CD8-positive, alpha-beta memory T cell (primary cell): ENCODE measurements around the gene CYB5R3. TPM values are rescaled to one million over a fixed set of nuclear protein-coding genes. Genes with fewer than 3 reads are reported as not detected.
A peak's percentile ranks its signal among the peaks of the same experiment; 100 is the strongest.
"Not testable (repeated sequence)": the region's sequence is repeated elsewhere in the genome, so short reads cannot be mapped to it uniquely, and the experiment has no call there.

Source experiments
- CTCF ChIA-PET: fragments of 350-600 bp; sonication (Branson Sonifier 250); formaldehyde crosslinking; loops from one replicate; lab custom pipeline; 2021; ENCODE audit warnings: antibody characterized with exemption; lab: Charles Lee
- POLR2A ChIA-PET: fragments of 350-600 bp; sonication (Branson Sonifier 250); formaldehyde crosslinking; loops from one replicate; lab custom pipeline; 2021; ENCODE audit warnings: antibody characterized with exemption; lab: Charles Lee
- DNase-seq, 5 donors: peaks; one replicate each; pipeline versions ENCODE4 v3.0.0 to v3.0.0-alpha.2; 2020 to 2022; ENCODE audit warnings: mixed read lengths in 1 of 5
- H3K27ac ChIP-seq: one replicate; pipeline ENCODE4 v1.7.0; 2013; ENCODE audit warnings: low read depth, mild to moderate bottlenecking, low read length, moderate library complexity
- H3K27me3 ChIP-seq: 2 replicates; pipeline ENCODE4 v1.7.0; 2013; ENCODE audit warnings: low read length, mild to moderate bottlenecking; ENCODE audit not compliant: insufficient read depth, poor library complexity, severe bottlenecking
- H3K36me3 ChIP-seq: 2 replicates; pipeline ENCODE4 v1.7.0; 2013; ENCODE audit warnings: mild to moderate bottlenecking, low read length, moderate library complexity; ENCODE audit not compliant: insufficient read depth
- H3K4me1 ChIP-seq: 2 replicates; pipeline ENCODE4 v1.7.0; 2013; ENCODE audit warnings: mild to moderate bottlenecking, low read length, moderate library complexity; ENCODE audit not compliant: insufficient read depth
- H3K4me3 ChIP-seq: 2 replicates; pipeline ENCODE4 v1.7.0; 2013; ENCODE audit warnings: mild to moderate bottlenecking, low read length
- H3K9me3 ChIP-seq: 2 replicates; pipeline ENCODE4 v1.7.0; 2013; ENCODE audit warnings: mild to moderate bottlenecking, low read length
- H3K27ac Mint-ChIP-seq, 8 donors: one replicate each; pipeline ENCODE4 v1.8.0; 2020 to 2021; ENCODE audit warnings: mixed read lengths in 8 of 8, mild to moderate bottlenecking in 6 of 8, inconsistent platforms in 3 of 8, moderate library complexity in 3 of 8
- H3K27me3 Mint-ChIP-seq, 2 donors: one replicate each; pipeline ENCODE4 v1.8.0; 2020 to 2021; ENCODE audit warnings: mixed read lengths in 2 of 2, mild to moderate bottlenecking in 1 of 2, moderate library complexity in 1 of 2
- H3K36me3 Mint-ChIP-seq, 3 donors: one replicate each; pipeline ENCODE4 v1.8.0; 2020 to 2021; ENCODE audit warnings: mixed read lengths in 3 of 3, inconsistent platforms in 1 of 3, mild to moderate bottlenecking in 1 of 3
- H3K4me1 Mint-ChIP-seq, 3 donors: one replicate each; pipeline ENCODE4 v1.8.0; 2020 to 2021; ENCODE audit warnings: mixed read lengths in 3 of 3, inconsistent platforms in 1 of 3, mild to moderate bottlenecking in 1 of 3
- H3K4me3 Mint-ChIP-seq, 7 donors: one replicate each; pipeline ENCODE4 v1.8.0; 2020 to 2021; ENCODE audit warnings: mixed read lengths in 7 of 7, mild to moderate bottlenecking in 6 of 7, moderate library complexity in 4 of 7, inconsistent platforms in 2 of 7
- H3K9me3 Mint-ChIP-seq, 5 donors: one replicate each; pipeline ENCODE4 v1.8.0; 2020 to 2022; ENCODE audit warnings: mixed read lengths in 5 of 5, mild to moderate bottlenecking in 3 of 5, moderate library complexity in 2 of 5, inconsistent platforms in 1 of 5
- polyA plus RNA-seq: library from polyadenylated mRNA; unstranded; fragments of 300-500 nt; fragmentation: Illumina TruSeq; gene quantifications from one replicate; pipeline ENCODE4 v1.2.3, GENCODE V29; 2021
- total RNA-seq, 2 experiments: library from RNA; stranded (reverse); gene quantifications; one replicate each; pipeline ENCODE4 v1.2.3, GENCODE V29; 2021

The CYB5R3 gene
- total and polyA plus RNA-seq, 3 experiments from 2014 or later, result 70.9 to 105 (median 75.1) TPM

GRCh38 chr22:42575996-42576574 is 73.1 kb downstream of the CYB5R3 start:
- H3K4me3 Mint-ChIP-seq, H3K9me3 ChIP-seq, H3K27ac ChIP-seq, H3K4me3 ChIP-seq, H3K27ac Mint-ChIP-seq, H3K9me3 Mint-ChIP-seq, DNase-seq, H3K27me3 ChIP-seq, POLR2A ChIA-PET, H3K27me3 Mint-ChIP-seq, CTCF ChIA-PET, H3K4me1 ChIP-seq, H3K4me1 Mint-ChIP-seq: not testable (repeated sequence)
- peaks cover 0 to 51% (median 1%) of the 10 kb centered on the region in 3 donors for H3K36me3 Mint-ChIP-seq
- peaks cover 17% of the 10 kb centered on the region for H3K36me3 ChIP-seq

- H3K27ac ChIP-seq, H3K4me3 Mint-ChIP-seq, CTCF ChIA-PET, H3K9me3 ChIP-seq, H3K27me3 Mint-ChIP-seq, H3K4me1 Mint-ChIP-seq, H3K9me3 Mint-ChIP-seq, H3K27me3 ChIP-seq, POLR2A ChIA-PET, H3K4me1 ChIP-seq, H3K4me3 ChIP-seq, H3K27ac Mint-ChIP-seq: not testable (repeated sequence)
- peaks cover 17% of the 10 kb centered on the region for H3K36me3 ChIP-seq
- peak in 1 of 5 donors; percentile 26 for DNase-seq
- H3K36me3 Mint-ChIP-seq, result peaks cover 0 to 58% (median 1%) of the 10 kb centered on the region in 3 donors
Measured at GRCh38 chr22:42574468-42574867, 74.7 kb downstream of the CYB5R3 start.

- H3K27me3 Mint-ChIP-seq, CTCF ChIA-PET, H3K27ac Mint-ChIP-seq, H3K9me3 Mint-ChIP-seq, H3K27me3 ChIP-seq, H3K4me3 Mint-ChIP-seq, POLR2A ChIA-PET, H3K9me3 ChIP-seq, H3K4me3 ChIP-seq, H3K4me1 ChIP-seq, H3K4me1 Mint-ChIP-seq, H3K27ac ChIP-seq, DNase-seq: not testable (repeated sequence)
- H3K36me3 Mint-ChIP-seq, result peaks cover 0 to 57% (median 1%) of the 10 kb centered on the region in 3 donors
- peaks cover 17% of the 10 kb centered on the region for H3K36me3 ChIP-seq
Measured at GRCh38 chr22:42574046-42574445, 75.1 kb downstream of the CYB5R3 start.

- H3K27me3 ChIP-seq, H3K27ac Mint-ChIP-seq, H3K4me3 Mint-ChIP-seq, H3K4me1 Mint-ChIP-seq, H3K36me3 ChIP-seq, H3K9me3 Mint-ChIP-seq, DNase-seq, H3K9me3 ChIP-seq, CTCF ChIA-PET, H3K27ac ChIP-seq, H3K27me3 Mint-ChIP-seq, POLR2A ChIA-PET, H3K4me1 ChIP-seq, H3K4me3 ChIP-seq: not testable (repeated sequence)
- peaks cover 0 to 38% (median 1%) of the 10 kb centered on the region in 3 donors for H3K36me3 Mint-ChIP-seq
Measured at GRCh38 chr22:42571068-42571467, 78.1 kb downstream of the CYB5R3 start.

GRCh38 chr22:42570580-42570979 is 78.6 kb downstream of the CYB5R3 start:
- Mint-ChIP-seq H3K27ac (peak overlapping the region in 2 of 8 donors; percentile 27 to 47), H3K4me3 (peak overlapping the region in 1 of 7 donors; percentile 32), H3K36me3 (peaks cover 0 to 37% (median 1%) of the 10 kb centered on the region in 3 donors)
- DNase-seq, H3K4me1 Mint-ChIP-seq, CTCF ChIA-PET, H3K27me3 ChIP-seq, H3K4me1 ChIP-seq, H3K27me3 Mint-ChIP-seq, H3K4me3 ChIP-seq, H3K9me3 Mint-ChIP-seq, H3K27ac ChIP-seq, H3K36me3 ChIP-seq, H3K9me3 ChIP-seq, POLR2A ChIA-PET: not testable (repeated sequence)

GRCh38 chr22:42567950-42568349 is 81.2 kb downstream of the CYB5R3 start:
- H3K36me3 ChIP-seq, H3K9me3 Mint-ChIP-seq, DNase-seq, H3K4me1 Mint-ChIP-seq, CTCF ChIA-PET, H3K9me3 ChIP-seq, H3K27ac Mint-ChIP-seq, H3K27ac ChIP-seq, H3K4me1 ChIP-seq, H3K4me3 ChIP-seq, POLR2A ChIA-PET, H3K4me3 Mint-ChIP-seq, H3K27me3 ChIP-seq, H3K27me3 Mint-ChIP-seq: not testable (repeated sequence)
- peaks cover 0 to 25% (median 1%) of the 10 kb centered on the region in 3 donors for H3K36me3 Mint-ChIP-seq

Other genes with a start within 250 kb of the CYB5R3 start
- under 1 TPM; 0.16 to 0.31 TPM for gene NFAM1, start 217.0 kb downstream of the CYB5R3 start, total RNA-seq
- not detected for gene NFAM1, start 217.0 kb downstream of the CYB5R3 start, polyA plus RNA-seq
- gene RRP7A, start 129.6 kb downstream of the CYB5R3 start, total RNA-seq, result 100 to 1,000 TPM; 173 to 175 TPM
- gene RRP7A, start 129.6 kb downstream of the CYB5R3 start, polyA plus RNA-seq, result 62.5 TPM
- 1 to 10 TPM; 1.3 to 1.4 TPM for gene SERHL2, start 95.4 kb downstream of the CYB5R3 start, total RNA-seq
- 0.60 TPM for gene SERHL2, start 95.4 kb downstream of the CYB5R3 start, polyA plus RNA-seq
- 10 to 100 TPM; 80.0 to 82.8 TPM for gene POLDIP3, start 34.5 kb downstream of the CYB5R3 start, total RNA-seq
- 78.0 TPM for gene POLDIP3, start 34.5 kb downstream of the CYB5R3 start, polyA plus RNA-seq
- under 1 TPM; 0.51 to 0.74 TPM for gene ATP5MGL, start 8.8 kb downstream of the CYB5R3 start, total RNA-seq
- gene ATP5MGL, start 8.8 kb downstream of the CYB5R3 start, polyA plus RNA-seq, result 0.51 TPM
- not detected for gene A4GALT, start 71.5 kb upstream of the CYB5R3 start, total RNA-seq
- not detected for gene A4GALT, start 71.5 kb upstream of the CYB5R3 start, polyA plus RNA-seq
- 10 to 100 TPM; 32.2 to 33.0 TPM for gene ARFGAP3, start 207.9 kb upstream of the CYB5R3 start, total RNA-seq
- 50.0 TPM for gene ARFGAP3, start 207.9 kb upstream of the CYB5R3 start, polyA plus RNA-seq